Ovary (tissue), 9 donors: Measurements from ENCODE around the gene TOR1A. TPM values are rescaled to one million over a fixed set of nuclear protein-coding genes. Genes with fewer than 3 reads are reported as not detected.
"Not testable (repeated sequence)": the region's sequence is repeated elsewhere in the genome, so short reads cannot be mapped to it uniquely, and the experiment has no call there.

Experiments
- DNase-seq, 5 donors: peaks; one replicate each; pipeline ENCODE4 v3.0.0-alpha.2; 2019 to 2020
- H3K27ac ChIP-seq, 2 donors: fragments of 200-600 bp; one replicate each; pipeline versions ENCODE4 v1.5.1 to v1.8.0; 2019 to 2022
- H3K27me3 ChIP-seq: fragments of 200-600 bp; one replicate; pipeline ENCODE4 v1.8.0; 2022
- H3K36me3 ChIP-seq: fragments of 200-600 bp; sonication (generic); one replicate; pipeline ENCODE4 v1.5.1; 2019
- H3K4me1 ChIP-seq: one replicate; pipeline ENCODE4 v1.8.1; 2013; ENCODE audit warnings: mild to moderate bottlenecking, moderate library complexity; ENCODE audit not compliant: insufficient read depth
- H3K4me3 ChIP-seq: fragments of 200-600 bp; sonication (generic); one replicate; pipeline ENCODE4 v1.5.1; 2017
- H3K9me3 ChIP-seq, 2 donors: fragments of 200-600 bp in 1 of 2; sonication (generic) in 1 of 2; one replicate each; pipeline versions ENCODE4 v1.5.1 to v1.8.1; 2013 to 2019; ENCODE audit warnings: mild to moderate bottlenecking in 1 of 2, moderate library complexity in 1 of 2
- CTCF ChIP-seq, 3 donors: fragments of 450-650 bp in 2 of 3; fragments of 200-600 bp in 1 of 3; IDR thresholded peaks; one replicate each; pipeline versions ENCODE4 v1.5.1 to v1.8.0; 2016 to 2022; ENCODE audit warnings: antibody characterized with exemption in 3 of 3, mild to moderate bottlenecking in 1 of 3
- EP300 ChIP-seq: sonication (generic); formaldehyde crosslinking; IDR thresholded peaks from one replicate; pipeline ENCODE4 v1.6.1; 2017; ENCODE audit warnings: antibody characterized with exemption
- POLR2A ChIP-seq: fragments of 450-650 bp; IDR thresholded peaks from one replicate; pipeline ENCODE4 v1.6.1; 2017; ENCODE audit warnings: antibody characterized with exemption, mild to moderate bottlenecking, moderate library complexity
- WGBS, 3 donors: extraction: QIAGEN DNeasy Blood & Tissue Kit in 1 of 3; methylation state at CpG; one replicate each; pipeline versions ENCODE4 v1.1.5 to v1.1.7; 2013 to 2017; 5-methylcytosine and 5-hydroxymethylcytosine counted together
- intact Hi-C, 4 donors: fragments of 100-400 bp; cut with DNase I; formaldehyde crosslinking; loops; one replicate each; pipeline versions ENCODE4 v1.11.0 to v1.15.1; 2022 to 2023
- polyA plus RNA-seq, 2 donors: library from polyadenylated mRNA; stranded (reverse); fragments of 200-250 nt in 1 of 2; fragments of 350-450 nt in 1 of 2; fragmentation: Illumina TruSeq in 1 of 2; extraction: RNeasy Lipid Tissue Mini Kit (QIAGEN cat#74804) in 1 of 2; gene quantifications; one replicate each; pipeline ENCODE4 v1.2.3, GENCODE V29; 2013 to 2014
- total RNA-seq, 7 donors: library from RNA; depleted of rRNA in 2 of 7; stranded (reverse); fragments of >200 nt in 2 of 7; fragmentation: NEBNext Ultra II Directional in 3 of 7; extraction: Animal tissue kit (Norgen Biotek cat#: 25700) in 3 of 7; gene quantifications; one replicate each; pipeline versions ENCODE4 v1.1.0 to v1.2.4, GENCODE V29; 2016 to 2023
- donor health status: DM: no; HTN: no; CAD: no; lungs with moderate emphysema.
- donor health status: DM: no; HTN: no; CAD: no.
- donor health status: Bipolar disorder and iron deficiency.
- donor health status: DM: yes; HTN: yes; CAD: no.
- donor health status: DM: no; HTN: no; CAD: no.
- donor health status: DM: yes; HTN: yes; CAD: no.

TOR1A gene
- total and polyA plus RNA-seq, 9 donors = 23.5 to 45.6 (median 27.1) TPM

GRCh38 chr9:129785866-129786265 lies 38.1 kb downstream of the TOR1A start:
- Histone ChIP-seq H3K4me3 (no peak overlapping the region), H3K27me3 (no peaks in the 10 kb centered on the region), H3K4me1 (peaks cover 3% of the 10 kb centered on the region), H3K9me3 (no peaks in the 10 kb centered on the region), H3K27ac (no peak overlapping the region), H3K36me3 (no peaks in the 10 kb centered on the region)
- no peak for TF ChIP-seq CTCF (IDR thresholded peaks at IDR 0.05)
- TF ChIP-seq POLR2A = no peak
- no peak for TF ChIP-seq EP300
- intact Hi-C loops = loop anchor here in 2 of 4 donors (5.0 to 10.0 kb wide), 4 partner anchors 139 to 661 kb away; partner anchors contain the start of gene ASB6 (in 1 of the 2)
- 82 to 95% (median 85%) methylated on average over 1 of the region's 1 CpG for WGBS, 3 donors
- DNase-seq = no peak

- H3K9me3 ChIP-seq, H3K27me3 ChIP-seq, H3K4me3 ChIP-seq, H3K27ac ChIP-seq, H3K36me3 ChIP-seq, H3K4me1 ChIP-seq, DNase-seq: not testable (repeated sequence)
- intact Hi-C loops = loop anchor here (5.0 to 10.0 kb wide), 6 partner anchors 43 to 660 kb away; partner anchors contain the start of gene ASB6 (in 3 of the 4)
- WGBS, 3 donors = 70 to 77% (median 76%) methylated on average over 11 of the region's 11 CpGs
Measured at GRCh38 chr9:129784970-129785369, 39.0 kb downstream of the TOR1A start.

GRCh38 chr9:129783516-129784361 lies 40.2 kb downstream of the TOR1A start:
- no peak overlapping the region for H3K27ac ChIP-seq
- H3K4me3 ChIP-seq = no peak overlapping the region
- DNase-seq = peak; percentile 58 to 80 (median 70)
- H3K36me3 ChIP-seq = no peaks in the 10 kb centered on the region
- WGBS, 3 donors = 26 to 35% (median 30%) methylated on average over 14 of the region's 14 CpGs
- TF ChIP-seq EP300 = no peak
- peak; percentile 63 to 93 (median 93) for TF ChIP-seq CTCF (IDR thresholded peaks at IDR 0.05)
- no peak for TF ChIP-seq POLR2A
- H3K9me3 ChIP-seq = no peaks in the 10 kb centered on the region
- no peaks in the 10 kb centered on the region for H3K27me3 ChIP-seq
- intact Hi-C loops = loop anchor here (1.0 to 10.0 kb wide), 6 partner anchors 41 to 659 kb away; partner anchors contain the start of gene ASB6 (in 2 of the 4)
- H3K4me1 ChIP-seq = no peaks in the 10 kb centered on the region

- Histone ChIP-seq H3K4me3 (no peak overlapping the region), H3K9me3 (no peaks in the 10 kb centered on the region), H3K4me1 (no peaks in the 10 kb centered on the region), H3K27me3 (no peaks in the 10 kb centered on the region), H3K27ac (no peak overlapping the region), H3K36me3 (no peaks in the 10 kb centered on the region)
- 39 to 54% (median 42%) methylated on average over 5 of the region's 5 CpGs for WGBS, 3 donors
- TF ChIP-seq EP300 (no peak), CTCF (IDR thresholded peaks at IDR 0.05) (no peak), POLR2A (no peak)
- DNase-seq = no peak
- intact Hi-C loops = loop anchor here in 3 of 4 donors (5.0 to 10.0 kb wide), 5 partner anchors 40 to 657 kb away; partner anchors contain the start of gene ASB6 (in 2 of the 3)
Measured at GRCh38 chr9:129781981-129782380, 42.0 kb downstream of the TOR1A start.

GRCh38 chr9:129781131-129781530 lies 42.8 kb downstream of the TOR1A start:
- TF ChIP-seq EP300 = no peak
- no peak for TF ChIP-seq POLR2A
- TF ChIP-seq CTCF (IDR thresholded peaks at IDR 0.05) = no peak
- Histone ChIP-seq H3K4me3 (no peak overlapping the region), H3K27ac (no peak overlapping the region), H3K9me3 (no peaks in the 10 kb centered on the region), H3K36me3 (no peaks in the 10 kb centered on the region), H3K27me3 (no peaks in the 10 kb centered on the region), H3K4me1 (no peaks in the 10 kb centered on the region)
- WGBS, 3 donors = 76 to 85% (median 81%) methylated on average over 8 of the region's 8 CpGs
- DNase-seq = no peak
- intact Hi-C loops = loop anchor here in 3 of 4 donors (5.0 to 10.0 kb wide), 5 partner anchors 39 to 656 kb away; partner anchors contain the start of gene ASB6 (in 2 of the 3)
